HepG2 (cell line): ENCODE results near the gene NAGS. TPM values are rescaled to one million over a fixed set of nuclear protein-coding genes. Genes with fewer than 3 reads are reported as not detected.
"Not testable (repeated sequence)": the region's sequence is repeated elsewhere in the genome, so short reads cannot be mapped to it uniquely, and the experiment has no call there.

ENCODE experiments used
- ATAC-seq: fragments of 200-7000 bp; cut with Tn5 transposase; 3 replicates; pipeline ENCODE4 v1.9.1; 2020; ENCODE audit warnings: mild to moderate bottlenecking, moderate library complexity
- BruUV-seq: library from RNA; stranded (reverse); fragments of 400-500 nt; replicated peaks from 2 replicates; lab custom pipeline; 2021; lab: Mats Ljungman, UMichigan
- CTCF ChIA-PET: fragments of 300-600 bp; formaldehyde crosslinking; extraction: SDS; loops from one replicate; lab custom pipeline; 2021; ENCODE audit warnings: low total read pairs, inconsistent platforms, low intra/inter-chr PET ratio; lab: Yijun Ruan, JAX
- POLR2A ChIA-PET: fragments of 350-600 bp; sonication (Branson Sonifier 250); formaldehyde crosslinking; loops from one replicate; lab custom pipeline; 2020; ENCODE audit warnings: antibody characterized with exemption, inconsistent platforms; lab: Yijun Ruan, JAX
- DNase-seq: peaks from one replicate; pipeline ENCODE4 v3.0.0-alpha.2; 2015; ENCODE audit warnings: low spot score
- FAIRE-seq: peaks from 3 replicates; lab custom pipeline; 2011; peaks lifted over from hg19 to GRCh38; lab: Jason Lieb, UNC
- H2AFZ ChIP-seq: one replicate; pipeline ENCODE4 v1.6.1; 2011; ENCODE audit warnings: low read length, inconsistent platforms
- H3K27ac ChIP-seq: fragments of 300-600 bp; 3 replicates; pipeline ENCODE4 v1.8.0; 2011; ENCODE audit warnings: mixed run types, mild to moderate bottlenecking, mixed read lengths, low read length, inconsistent platforms; ENCODE audit not compliant: insufficient read depth; ENCODE audit errors: extremely low read length
- H3K27me3 ChIP-seq, 2 experiments: fragments of 200-600 bp in 1 of 2; 2 replicates in 1 of 2; 3 replicates in 1 of 2; pipeline versions ENCODE4 v1.6.0 to v1.8.0; 2011; ENCODE audit warnings: low read length in 2 of 2, mild to moderate bottlenecking in 2 of 2, moderate library complexity in 2 of 2, inconsistent platforms in 1 of 2; ENCODE audit not compliant: insufficient read depth in 2 of 2, control insufficient read depth in 1 of 2
- H3K36me3 ChIP-seq, 2 experiments: fragments of 200-600 bp in 1 of 2; replicated peaks in 1 of 2; 2 replicates in 1 of 2; 3 replicates in 1 of 2; pipeline versions ENCODE4 v1.5.1 to v1.8.0; 2011; ENCODE audit warnings: low read length in 2 of 2, inconsistent platforms in 1 of 2; ENCODE audit not compliant: insufficient read depth in 2 of 2, control insufficient read depth in 1 of 2
- H3K4me1 ChIP-seq: 2 replicates; pipeline ENCODE4 v1.5.1; 2012; ENCODE audit warnings: low read length, inconsistent platforms; ENCODE audit not compliant: insufficient read depth
- H3K4me2 ChIP-seq: 2 replicates; pipeline ENCODE4 v1.6.0; 2011; ENCODE audit warnings: low read depth, low read length, inconsistent platforms
- H3K4me3 ChIP-seq, 3 experiments: fragments of 200-600 bp in 1 of 3; sonication (generic), shearing (Covaris generic) in 1 of 3; replicated peaks in 1 of 3; 2 replicates each; pipeline ENCODE4 v1.5.1; 2011 to 2016; ENCODE audit warnings: low read length in 3 of 3, inconsistent platforms in 2 of 3, low read depth in 2 of 3, mild to moderate bottlenecking in 2 of 3, control low read depth in 1 of 3, mixed read lengths in 1 of 3; ENCODE audit not compliant: insufficient read depth in 1 of 3
- H3K79me2 ChIP-seq: one replicate; pipeline ENCODE4 v1.6.1; 2011; ENCODE audit warnings: low read length, inconsistent platforms; ENCODE audit not compliant: insufficient read depth
- H3K9ac ChIP-seq: 2 replicates; pipeline ENCODE4 v1.6.0; 2011; ENCODE audit warnings: mild to moderate bottlenecking, low read depth, low read length, inconsistent platforms; ENCODE audit not compliant: insufficient read depth
- H3K9me3 ChIP-seq: 2 replicates; pipeline ENCODE4 v1.5.1; 2012; ENCODE audit warnings: mild to moderate bottlenecking, low read length
- H4K20me1 ChIP-seq: 2 replicates; pipeline ENCODE4 v1.6.0; 2011; ENCODE audit warnings: inconsistent platforms, mild to moderate bottlenecking, low read length, moderate library complexity; ENCODE audit not compliant: insufficient read depth
- MAFF ChIP-seq: IDR thresholded peaks from 2 replicates; pipeline ENCODE4 v1.6.1; 2011; ENCODE audit warnings: low read depth, low read length, improper control_type of control experiment
- MAFK ChIP-seq, 2 experiments: IDR thresholded peaks in 1 of 2; conservative IDR thresholded peaks in 1 of 2; 2 replicates each; pipeline ENCODE4 v1.6.1; 2011; ENCODE audit warnings: improper control_type of control experiment in 2 of 2, low read length in 2 of 2
- WGBS: methylation state at CpG from one replicate; pipeline ENCODE4 v1.1.6; 2017; ENCODE audit warnings: low lambda C conversion rate; 5-methylcytosine and 5-hydroxymethylcytosine counted together
- in situ Hi-C: cut with HindIII; loops from 2 replicates; pipeline ENCODE4 v1.10.0; 2017; ENCODE audit warnings: low pct_unique_long_range_greater_than_20kb; ENCODE audit not compliant: extremely low pct_ligation_motif_present
- intact Hi-C: fragments of 100-400 bp; cut with micrococcal nuclease; formaldehyde crosslinking; loops from one replicate; pipeline ENCODE4 v1.10.0; 2022; ENCODE audit not compliant: unreplicated experiment
- polyA plus RNA-seq, 8 experiments: library from polyadenylated mRNA; depleted of rRNA in 3 of 8; stranded (reverse) in 7 of 8; unstranded in 1 of 8; fragments of >200 nt; fragmentation: Illumina TruSeq in 4 of 8; extraction: Trizol in 4 of 8; gene quantifications; 2 replicates each; pipeline versions ENCODE4 v1.2.1 to v1.2.3, GENCODE V29; 2011 to 2016; ENCODE audit warnings: low read depth in 4 of 8, missing spikeins in 1 of 8, mixed read lengths in 1 of 8; ENCODE audit not compliant: insufficient read depth in 1 of 8
- total RNA-seq, 5 experiments: library from RNA; depleted of rRNA; stranded (reverse); fragments of >200 nt; fragmentation: Illumina TruSeq; extraction: Trizol; gene quantifications; 2 replicates each; pipeline ENCODE4 v1.2.3, GENCODE V29; 2016; ENCODE audit warnings: low read depth in 1 of 5
- TF ChIP-seq, protein P1 (sequence below): sonication (generic); formaldehyde crosslinking; IDR thresholded peaks from 2 replicates; pipeline ENCODE4 v1.5.0; 2020; ENCODE audit warnings: missing genetic modification reagents
- TF ChIP-seq, protein P2 (sequence below): sonication (generic); formaldehyde crosslinking; IDR thresholded peaks from 2 replicates; pipeline ENCODE4 v1.4.0; 2020; ENCODE audit warnings: missing genetic modification reagents, borderline replicate concordance

NAGS gene
- total and polyA plus RNA-seq, 2 of the 13 experiments (the other 11 are each of a cell fraction or from before 2014, with no cell fraction given), result 4.3 to 5.1 TPM

DNA sequence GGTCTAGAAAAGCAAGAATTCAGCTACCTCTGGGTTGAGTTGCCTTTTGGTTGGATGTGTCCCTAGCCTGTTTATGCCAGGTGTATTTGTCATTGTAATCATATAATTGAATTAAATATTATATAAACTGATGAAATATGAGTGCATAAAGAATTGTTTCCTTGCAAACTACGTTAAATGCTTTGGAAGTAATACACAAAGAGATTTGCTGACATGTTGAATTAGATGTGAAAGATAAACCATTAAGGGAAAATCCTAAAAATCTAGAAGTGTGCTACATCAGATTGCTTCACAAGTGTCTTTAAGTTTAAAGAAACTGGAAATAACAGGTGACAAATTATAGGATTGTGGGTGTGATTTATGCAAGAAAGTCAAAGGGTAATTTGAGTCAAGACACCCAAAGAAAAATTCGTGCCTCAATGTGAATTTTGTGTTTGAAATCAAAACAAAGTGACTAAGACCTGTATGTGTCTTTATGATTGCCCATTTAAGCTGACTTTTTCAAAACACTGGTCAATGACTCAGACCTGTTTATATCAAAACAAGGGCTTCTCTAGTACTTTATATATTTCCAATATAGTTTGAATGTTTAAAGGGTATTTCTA is 45.6 kb upstream of the NAGS start:
- no peaks in the 10 kb centered on the region for H3K9me3 ChIP-seq
- no peak overlapping the region for H3K4me2 ChIP-seq
- H4K20me1 ChIP-seq, result no peaks in the 10 kb centered on the region
- FAIRE-seq (peak; percentile 34), DNase-seq (no peak), ATAC-seq (no peak)
- 3% methylated on average over 2 of the region's 2 CpGs for WGBS
- no peaks in the 10 kb centered on the region for H3K36me3 ChIP-seq
- POLR2A ChIA-PET, result no interaction called here
- TF ChIP-seq, protein P1, sequence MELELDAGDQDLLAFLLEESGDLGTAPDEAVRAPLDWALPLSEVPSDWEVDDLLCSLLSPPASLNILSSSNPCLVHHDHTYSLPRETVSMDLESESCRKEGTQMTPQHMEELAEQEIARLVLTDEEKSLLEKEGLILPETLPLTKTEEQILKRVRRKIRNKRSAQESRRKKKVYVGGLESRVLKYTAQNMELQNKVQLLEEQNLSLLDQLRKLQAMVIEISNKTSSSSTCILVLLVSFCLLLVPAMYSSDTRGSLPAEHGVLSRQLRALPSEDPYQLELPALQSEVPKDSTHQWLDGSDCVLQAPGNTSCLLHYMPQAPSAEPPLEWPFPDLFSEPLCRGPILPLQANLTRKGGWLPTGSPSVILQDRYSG (CRISPR knock-in tag), result no peak
- TF ChIP-seq MAFF (peak; percentile 45; the same call in 1 of the 2 replicates), MAFK (conservative IDR thresholded peaks at IDR 0.05 in 1 of 2, IDR thresholded peaks at IDR 0.05 in 1 of 2; ENCODE audit: low read length in 2 of 2) (peak; percentile 40 to 67)
- TF ChIP-seq, protein P2, sequence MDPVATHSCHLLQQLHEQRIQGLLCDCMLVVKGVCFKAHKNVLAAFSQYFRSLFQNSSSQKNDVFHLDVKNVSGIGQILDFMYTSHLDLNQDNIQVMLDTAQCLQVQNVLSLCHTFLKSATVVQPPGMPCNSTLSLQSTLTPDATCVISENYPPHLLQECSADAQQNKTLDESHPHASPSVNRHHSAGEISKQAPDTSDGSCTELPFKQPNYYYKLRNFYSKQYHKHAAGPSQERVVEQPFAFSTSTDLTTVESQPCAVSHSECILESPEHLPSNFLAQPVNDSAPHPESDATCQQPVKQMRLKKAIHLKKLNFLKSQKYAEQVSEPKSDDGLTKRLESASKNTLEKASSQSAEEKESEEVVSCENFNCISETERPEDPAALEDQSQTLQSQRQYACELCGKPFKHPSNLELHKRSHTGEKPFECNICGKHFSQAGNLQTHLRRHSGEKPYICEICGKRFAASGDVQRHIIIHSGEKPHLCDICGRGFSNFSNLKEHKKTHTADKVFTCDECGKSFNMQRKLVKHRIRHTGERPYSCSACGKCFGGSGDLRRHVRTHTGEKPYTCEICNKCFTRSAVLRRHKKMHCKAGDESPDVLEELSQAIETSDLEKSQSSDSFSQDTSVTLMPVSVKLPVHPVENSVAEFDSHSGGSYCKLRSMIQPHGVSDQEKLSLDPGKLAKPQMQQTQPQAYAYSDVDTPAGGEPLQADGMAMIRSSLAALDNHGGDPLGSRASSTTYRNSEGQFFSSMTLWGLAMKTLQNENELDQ, result no peak
- no peaks in the 10 kb centered on the region for H3K79me2 ChIP-seq
- in situ Hi-C loops (no loop called here), intact Hi-C loops (no loop called here)
- H3K27me3 ChIP-seq, result peaks cover 9 to 78% of the 10 kb centered on the region in 2 experiments
- H3K27ac ChIP-seq, result no peak overlapping the region
- CTCF ChIA-PET, result no interaction called here
- no peak overlapping the region for H2AFZ ChIP-seq
- no peak overlapping the region for H3K9ac ChIP-seq
- H3K4me3 ChIP-seq, result no peak overlapping the region
- no peaks in the 10 kb centered on the region for H3K4me1 ChIP-seq
- BruUV-seq, result no TSS peak

DNA sequence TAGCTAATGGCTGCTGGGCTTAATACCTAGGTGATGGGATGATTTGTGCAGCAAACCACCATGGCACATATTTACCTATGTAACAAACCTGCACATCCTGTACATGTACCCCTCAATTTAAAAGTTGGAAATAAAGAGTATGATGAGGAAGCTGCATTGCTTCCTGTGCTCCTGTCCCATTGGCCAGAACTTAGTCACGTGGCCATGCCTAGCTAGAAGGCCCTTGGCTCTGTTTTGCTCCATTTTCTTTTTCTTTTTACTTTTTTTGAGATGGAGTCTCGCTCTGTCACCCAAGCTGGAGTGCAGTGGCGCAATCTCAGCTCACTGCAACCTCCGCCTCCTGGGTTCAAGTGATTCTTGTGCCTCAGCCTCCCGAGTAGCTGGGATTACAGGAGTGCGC is 43.1 kb upstream of the NAGS start:
- H3K27me3 ChIP-seq, result peaks cover 3 to 61% of the 10 kb centered on the region in 2 experiments
- H3K4me3 ChIP-seq, in situ Hi-C loops, intact Hi-C loops, H3K36me3 ChIP-seq, H3K9me3 ChIP-seq, H3K79me2 ChIP-seq, DNase-seq, CTCF ChIA-PET, H3K4me2 ChIP-seq, POLR2A ChIA-PET, ATAC-seq, H3K27ac ChIP-seq, H3K9ac ChIP-seq, H2AFZ ChIP-seq, BruUV-seq, H4K20me1 ChIP-seq, FAIRE-seq: not testable (repeated sequence)
- H3K4me1 ChIP-seq, result peaks cover 13% of the 10 kb centered on the region
- 60% methylated on average over 6 of the region's 6 CpGs for WGBS
